ENCODE measurements around the gene QKI.

GRCh38 chr6:163579880-163580295 is 165.4 kb downstream of the QKI start:
- TF ChIP-seq, protein P1, sequence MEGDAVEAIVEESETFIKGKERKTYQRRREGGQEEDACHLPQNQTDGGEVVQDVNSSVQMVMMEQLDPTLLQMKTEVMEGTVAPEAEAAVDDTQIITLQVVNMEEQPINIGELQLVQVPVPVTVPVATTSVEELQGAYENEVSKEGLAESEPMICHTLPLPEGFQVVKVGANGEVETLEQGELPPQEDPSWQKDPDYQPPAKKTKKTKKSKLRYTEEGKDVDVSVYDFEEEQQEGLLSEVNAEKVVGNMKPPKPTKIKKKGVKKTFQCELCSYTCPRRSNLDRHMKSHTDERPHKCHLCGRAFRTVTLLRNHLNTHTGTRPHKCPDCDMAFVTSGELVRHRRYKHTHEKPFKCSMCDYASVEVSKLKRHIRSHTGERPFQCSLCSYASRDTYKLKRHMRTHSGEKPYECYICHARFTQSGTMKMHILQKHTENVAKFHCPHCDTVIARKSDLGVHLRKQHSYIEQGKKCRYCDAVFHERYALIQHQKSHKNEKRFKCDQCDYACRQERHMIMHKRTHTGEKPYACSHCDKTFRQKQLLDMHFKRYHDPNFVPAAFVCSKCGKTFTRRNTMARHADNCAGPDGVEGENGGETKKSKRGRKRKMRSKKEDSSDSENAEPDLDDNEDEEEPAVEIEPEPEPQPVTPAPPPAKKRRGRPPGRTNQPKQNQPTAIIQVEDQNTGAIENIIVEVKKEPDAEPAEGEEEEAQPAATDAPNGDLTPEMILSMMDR (IDR thresholded peaks at IDR 0.05): no peak
- TF ChIP-seq EP300 (IDR thresholded peaks at IDR 0.05): no peak

Measured in ovary (tissue), 3 donors.